ENCODE data around the gene C1QL3. TPM values are rescaled to one million over a fixed set of nuclear protein-coding genes. Genes with fewer than 3 reads are reported as not detected.

The C1QL3 gene
- total and polyA plus RNA-seq, 2 of the 4 experiments (the other 2 are of a cell fraction): not detected

- no peak for TF ChIP-seq MAFK (IDR thresholded peaks at IDR 0.05; ENCODE audit: low read depth, low read length)
Measured at GRCh38 chr10:16521311-16522016, at the start of gene C1QL3 (continued).

GRCh38 chr10:16570731-16571130 is 49.1 kb upstream of the C1QL3 start:
- Histone ChIP-seq H4K20me1 (ENCODE audit: insufficient read depth, low read length) (no peaks in the 10 kb centered on the region), H3K4me2 (ENCODE audit: low read depth, low read length) (no peak overlapping the region), H2AK9ac (replicated peaks; ENCODE audit: low read depth, low read length, poor library complexity) (no peak overlapping the region), H3K23ac (ENCODE audit: low read depth, low read length) (no peak overlapping the region), H3K36me3 (ENCODE audit: control insufficient read depth, insufficient read depth, low read length) (no peaks in the 10 kb centered on the region), H2BK120ac (ENCODE audit: low read depth, low read length) (no peak overlapping the region), H3K4ac (ENCODE audit: low read depth, low read length) (no peak overlapping the region), H2BK20ac (ENCODE audit: low read depth, low read length) (no peak overlapping the region), H2AK5ac (ENCODE audit: low read depth, low read length) (no peak overlapping the region), H3K4me3 (ENCODE audit: insufficient read depth, low read depth, low read length) (no peak overlapping the region), H3K79me1 (ENCODE audit: low read depth in 1 of 2, low read length in 2 of 2) (no peaks in the 10 kb centered on the region), H2BK15ac (ENCODE audit: low read depth, low read length) (no peak overlapping the region), H3K4me1 (ENCODE audit: control insufficient read depth, insufficient read depth, low read length) (no peaks in the 10 kb centered on the region), H4K8ac (ENCODE audit: low read depth in 2 of 2, low read length in 2 of 2) (no peak overlapping the region), H3K14ac (replicated peaks; ENCODE audit: low read depth, low read length) (no peak overlapping the region), H4K91ac (ENCODE audit: insufficient read depth, low read depth, low read length) (no peak overlapping the region), H2BK5ac (ENCODE audit: low read depth, low read length, poor library complexity, severe bottlenecking) (no peak overlapping the region), H4K5ac (ENCODE audit: low read depth, low read length) (no peak overlapping the region), H3K9ac (ENCODE audit: low read depth, low read length) (no peak overlapping the region), H3K9me1 (ENCODE audit: insufficient read depth, low read length) (no peaks in the 10 kb centered on the region), H3K27me3 (ENCODE audit: control insufficient read depth, insufficient read depth, low read length) (no peaks in the 10 kb centered on the region), H3K56ac (ENCODE audit: extremely low read depth, insufficient read depth, low read length) (no peak overlapping the region), H3K18ac (ENCODE audit: low read depth, low read length) (no peak overlapping the region), H2AFZ (replicated peaks; ENCODE audit: low read length, poor library complexity) (no peak overlapping the region), H3K27ac (ENCODE audit: insufficient read depth, low read length) (no peak overlapping the region), H3K9me3 (ENCODE audit: control insufficient read depth, insufficient read depth, low read length) (no peaks in the 10 kb centered on the region)
- intact Hi-C loops (cut with micrococcal nuclease) (no loop called here), dilution Hi-C loops (cut with HindIII; ENCODE audit: low sequenced_read_pairs, unreplicated experiment) (no loop called here), in situ Hi-C loops (cut with MboI; ENCODE audit: low sequenced_read_pairs) (no loop called here)
- CTCF ChIA-PET: no interaction called here
- BruUV-seq (replicated peaks): no TSS peak
- DNase-seq (no peak), ATAC-seq (ENCODE audit: low read depth) (no peak)
- POLR2A ChIA-PET (ENCODE audit: unreplicated experiment): no interaction called here
- TF ChIP-seq SMC3 (IDR thresholded peaks at IDR 0.05; ENCODE audit: low read depth, low read length) (no peak), MAZ (IDR thresholded peaks at IDR 0.05; ENCODE audit: borderline replicate concordance, low read depth, low read length) (no peak), RFX5 (IDR thresholded peaks at IDR 0.05; ENCODE audit: low read depth, low read length) (no peak), CEBPB (IDR thresholded peaks at IDR 0.05; ENCODE audit: low read depth, low read length) (no peak), MAFK (IDR thresholded peaks at IDR 0.05; ENCODE audit: low read depth, low read length) (no peak), ELK1 (IDR thresholded peaks at IDR 0.05; ENCODE audit: borderline replicate concordance, low read depth, low read length) (no peak), USF2 (IDR thresholded peaks at IDR 0.05; ENCODE audit: low read depth, low read length) (no peak), POLR2A (IDR thresholded peaks at IDR 0.05; ENCODE audit: low read depth, low read length) (no peak), CTCF (conservative IDR thresholded peaks at IDR 0.05; ENCODE audit: low read depth, low read length) (no peak), NFE2L2 (IDR thresholded peaks at IDR 0.05; ENCODE audit: low read depth, low read length) (no peak), MXI1 (IDR thresholded peaks at IDR 0.05; ENCODE audit: borderline replicate concordance, low read depth, low read length) (no peak), RCOR1 (IDR thresholded peaks at IDR 0.05; ENCODE audit: insufficient replicate concordance, low read length) (no peak)
- WGBS, 2 experiments (ENCODE audit: extremely low coverage in 2 of 2, insufficient read length in 1 of 2): no CpG with 5 or more reads among the region's 4 CpGs
